Stimulated activated CD4-positive, alpha-beta T cell treated with anti-CD3 and anti-CD28 coated beads, Interleukin-12 subunit alpha, Interleukin-12 subunit beta, amount 100 ng/mL, for 48 hours (primary cell): ENCODE results near the gene EML2.
"Not testable (repeated sequence)": the region's sequence is repeated elsewhere in the genome, so short reads cannot be mapped to it uniquely, and the experiment has no call there.

Experiments used
- DNase-seq, 3 donors: peaks; one replicate each; pipeline ENCODE4 v3.0.0-alpha.2; 2020; ENCODE audit warnings: low read depth in 2 of 3, low spot score in 1 of 3

EML2 gene

GRCh38 chr19:45621389-45621788 lies 17.8 kb downstream of the EML2 start:
- DNase-seq = no peak

DNA sequence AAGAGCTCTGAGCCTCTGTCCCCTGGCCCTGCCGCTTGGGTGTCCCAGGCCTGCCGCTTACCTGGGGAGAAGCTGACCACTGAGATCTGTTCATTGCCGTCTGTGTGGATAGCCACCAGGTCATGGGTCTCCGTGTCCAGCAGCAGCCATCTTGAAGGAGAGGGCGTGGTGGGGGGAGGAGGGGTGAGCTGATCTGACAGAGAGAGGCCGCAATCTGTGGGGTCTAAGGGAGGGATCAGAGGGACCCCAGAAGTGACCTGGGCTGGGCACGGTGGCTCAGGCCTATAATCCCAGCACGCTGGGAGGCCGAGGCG lies 22.5 kb downstream of the EML2 start:
- no peak for DNase-seq

GRCh38 chr19:45615795-45616703 lies 23.1 kb downstream of the EML2 start:
- peak; percentile 86 to 91 (median 88) for DNase-seq

DNA sequence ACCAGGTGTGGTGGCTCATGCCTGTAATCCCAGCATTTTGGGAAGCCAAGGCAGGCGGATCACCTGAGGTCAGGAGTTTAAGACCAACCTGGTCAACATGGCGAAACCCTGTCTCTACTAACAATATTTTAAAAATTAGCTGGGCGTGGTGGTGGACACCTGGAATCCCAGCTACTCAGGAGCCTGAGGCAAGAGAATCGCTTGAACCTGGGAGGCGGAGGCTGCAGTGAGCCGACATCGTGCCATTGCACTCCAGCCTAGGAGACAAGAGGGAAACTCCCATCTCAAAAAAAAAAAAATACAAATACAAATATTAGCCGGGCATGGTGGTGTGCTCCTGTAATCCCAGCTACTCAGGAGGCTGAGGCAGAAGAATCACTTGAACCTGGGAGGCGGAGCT lies 24.1 kb downstream of the EML2 start:
- DNase-seq = not testable (repeated sequence)

DNA sequence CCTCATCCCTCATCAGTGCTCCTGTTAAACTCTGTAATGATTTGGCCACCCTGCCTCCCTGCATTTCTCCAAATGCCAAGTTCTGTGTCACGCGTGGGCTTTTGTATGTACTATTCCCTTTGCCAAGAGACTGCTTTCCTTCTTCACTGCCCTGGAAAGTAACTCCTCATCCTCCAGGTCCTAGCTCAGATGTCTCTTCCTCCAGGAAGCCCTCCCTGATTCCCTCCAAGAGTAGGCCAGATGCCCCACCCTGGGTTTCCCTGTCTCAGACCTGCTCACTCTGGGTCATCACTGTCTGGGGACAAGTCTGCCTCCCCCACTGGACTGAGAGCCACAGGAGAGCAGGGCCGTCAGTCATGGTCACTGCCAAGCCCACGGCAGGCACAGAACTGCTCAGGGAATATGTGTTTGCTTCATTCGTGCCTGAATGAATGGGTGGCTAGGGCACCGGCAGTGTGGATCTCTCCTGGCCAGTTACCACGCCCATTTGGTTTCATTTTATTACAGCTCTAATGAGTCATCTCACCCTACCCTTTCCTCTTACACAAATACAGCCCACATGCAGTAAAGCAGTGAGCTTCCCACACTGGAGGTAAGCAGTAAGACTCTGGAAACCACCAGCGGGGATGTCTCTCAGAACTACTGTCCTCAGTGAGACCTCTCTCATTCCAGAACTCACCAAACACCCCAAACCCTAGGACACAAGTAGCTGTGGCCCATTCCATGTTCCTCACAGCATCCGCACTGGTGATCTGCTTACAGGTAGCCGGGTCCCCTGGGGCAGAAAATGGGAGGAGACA lies 25.1 kb downstream of the EML2 start:
- DNase-seq = peak; percentile 41 to 54 (median 47)

DNA sequence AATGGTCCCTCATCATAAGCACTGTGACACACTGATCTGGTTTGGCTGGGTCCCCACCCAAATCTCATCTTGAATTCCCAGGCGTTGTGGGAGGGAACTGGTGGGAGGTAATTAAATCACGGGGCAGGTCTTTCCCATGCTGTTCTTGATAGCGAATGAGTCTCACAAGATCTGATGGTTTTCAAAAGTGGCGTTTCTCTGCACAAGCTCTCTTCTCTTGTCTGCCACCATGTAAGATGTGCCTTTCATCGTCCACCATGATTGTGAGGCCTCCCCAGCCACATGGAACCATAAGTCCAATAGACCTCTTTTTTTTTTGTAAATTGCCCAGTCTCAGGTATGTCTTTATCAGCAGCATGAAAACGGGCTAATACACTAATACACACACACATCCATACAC lies 30.2 kb downstream of the EML2 start:
- no peak for DNase-seq

DNA sequence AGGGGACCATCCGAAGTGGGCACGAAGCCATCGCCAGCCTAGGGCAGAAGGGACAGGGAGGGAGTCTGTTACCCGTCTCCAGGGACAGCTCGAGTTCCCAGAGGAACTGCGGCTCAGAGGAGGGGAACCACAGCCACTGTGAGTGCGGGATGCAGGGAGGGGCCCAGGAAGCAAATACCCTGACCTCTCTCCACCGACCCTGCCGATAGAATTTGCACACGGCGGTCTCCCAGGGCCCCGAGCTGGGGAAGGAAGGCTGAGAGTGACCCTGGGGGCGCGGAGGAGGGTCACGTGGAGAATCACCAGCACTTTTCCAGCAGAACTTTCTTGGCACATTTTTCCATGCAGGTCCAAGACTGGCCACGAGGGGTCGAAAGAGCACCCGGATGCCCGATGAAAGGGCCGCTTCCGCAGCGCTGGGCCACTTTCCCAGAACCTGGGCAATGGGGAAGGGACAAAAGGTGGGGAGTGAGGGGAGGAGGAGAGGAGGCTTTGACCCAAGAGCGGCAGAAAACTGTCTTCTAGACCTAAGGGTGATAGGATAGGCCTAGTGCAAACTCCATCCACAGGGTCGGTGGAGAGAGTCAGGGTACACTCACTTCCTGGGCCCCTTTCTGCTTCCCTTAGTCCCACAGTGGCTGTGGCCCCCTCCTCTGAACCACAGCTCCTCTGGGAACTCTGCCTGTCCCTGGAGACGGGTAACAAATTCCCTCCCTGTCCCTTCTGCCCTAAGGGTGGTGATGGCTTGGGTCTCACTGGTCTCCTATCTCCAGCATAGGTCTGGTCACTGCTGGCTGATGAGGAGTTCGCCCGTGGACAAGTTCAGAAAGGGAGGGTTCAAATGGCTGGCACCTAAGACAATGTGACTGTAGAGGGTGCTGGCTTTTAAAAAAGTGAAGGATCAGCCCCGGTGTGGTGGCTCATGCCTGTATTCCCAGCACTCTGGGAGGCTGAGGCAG lies 31.8 kb downstream of the EML2 start:
- peak in 2 of 3 donors; percentile 41 to 44 for DNase-seq

GRCh38 chr19:45601524-45602374 lies 37.4 kb downstream of the EML2 start, which contains the start of gene GPR4:
TSS of gene GPR4 (minus strand) at chr19:45602212. CDS start at chr19:45591866, 10,346 bp downstream.
- DNase-seq = no peak

GRCh38 chr19:45601115-45601514 lies 38.1 kb downstream of the EML2 start:
- no peak for DNase-seq

DNA sequence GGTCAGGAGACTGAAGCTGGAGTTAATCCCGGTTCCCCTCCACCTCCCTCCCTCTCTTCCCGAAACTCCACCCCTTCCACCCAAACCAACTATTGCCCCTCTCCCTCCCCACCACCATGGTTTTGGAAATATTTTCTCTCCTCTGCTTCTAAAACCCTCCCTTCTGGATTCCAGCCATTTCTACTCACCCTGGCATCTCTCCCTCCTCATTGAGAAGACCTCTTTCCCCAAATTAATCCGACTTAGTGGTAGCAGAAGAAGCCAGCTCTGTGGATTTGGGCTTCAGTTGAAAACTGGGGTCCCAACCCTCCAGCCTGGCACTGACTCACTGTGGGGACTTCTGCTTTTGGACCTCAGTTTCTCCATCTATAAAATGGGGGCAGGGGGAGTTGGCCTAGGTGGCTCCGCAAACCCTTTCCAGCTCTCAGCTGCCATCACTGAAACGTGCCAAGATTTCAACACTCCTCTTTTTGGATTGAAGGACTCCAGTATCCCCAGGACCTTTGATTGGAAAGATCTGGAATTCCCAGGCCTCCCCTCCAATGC lies 38.8 kb downstream of the EML2 start:
- DNase-seq = no peak

DNA sequence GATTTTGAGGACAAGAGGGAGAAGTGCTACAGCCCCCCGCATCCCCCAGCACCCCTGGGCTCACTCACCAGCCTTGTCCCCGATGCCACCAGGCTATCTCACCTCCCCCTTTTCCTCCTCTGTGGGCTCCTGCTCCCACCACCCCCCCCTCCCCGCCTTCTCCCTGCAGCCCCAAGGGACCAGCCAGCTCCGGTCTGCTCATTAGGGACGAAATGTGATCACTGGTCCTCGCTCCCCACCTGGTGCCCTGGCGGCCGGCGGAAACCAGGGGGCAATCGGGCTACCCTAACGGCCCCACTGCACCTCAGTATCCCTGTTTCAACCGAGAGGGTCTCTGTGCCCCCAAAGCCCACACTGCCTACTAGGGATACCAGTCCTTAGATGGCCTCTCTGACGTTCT lies 39.9 kb downstream of the EML2 start:
- no peak for DNase-seq

DNA sequence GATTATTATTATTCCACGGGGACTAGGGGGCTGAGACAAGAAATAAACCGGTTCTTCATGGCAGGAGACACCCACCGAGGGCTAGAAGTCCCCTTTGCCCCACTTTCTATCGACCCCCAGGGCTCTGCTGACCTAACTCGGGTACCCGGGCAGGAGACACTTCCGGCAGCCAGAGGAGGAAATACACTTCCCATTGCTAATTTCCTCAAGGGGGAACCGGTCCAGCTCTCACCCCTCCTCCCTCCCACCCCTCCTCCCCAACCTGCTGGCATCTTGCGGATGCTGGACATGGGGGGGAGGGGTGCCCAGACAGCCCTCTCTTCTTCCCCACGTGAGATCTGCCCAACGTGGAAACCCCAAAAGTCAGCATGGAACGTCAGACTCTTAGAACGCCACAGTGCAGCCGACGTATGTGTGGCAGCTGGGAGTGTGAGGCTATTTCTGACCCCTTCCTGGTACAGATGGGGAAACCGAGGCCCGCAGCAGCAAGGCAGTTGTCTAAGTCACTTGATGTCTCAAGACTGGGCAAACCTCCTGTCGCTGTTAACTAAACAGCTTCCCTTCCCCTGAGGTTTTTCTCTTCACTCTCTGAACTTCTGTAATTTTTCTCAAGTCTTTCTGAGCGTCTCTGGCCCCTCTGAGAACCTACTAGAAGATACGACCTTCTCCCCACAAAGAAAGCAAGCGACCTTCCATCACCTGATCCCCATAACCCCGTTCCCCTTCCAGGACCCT lies 40.8 kb downstream of the EML2 start:
- no peak for DNase-seq

GRCh38 chr19:45597425-45598111 lies 41.6 kb downstream of the EML2 start:
- DNase-seq = no peak

DNA sequence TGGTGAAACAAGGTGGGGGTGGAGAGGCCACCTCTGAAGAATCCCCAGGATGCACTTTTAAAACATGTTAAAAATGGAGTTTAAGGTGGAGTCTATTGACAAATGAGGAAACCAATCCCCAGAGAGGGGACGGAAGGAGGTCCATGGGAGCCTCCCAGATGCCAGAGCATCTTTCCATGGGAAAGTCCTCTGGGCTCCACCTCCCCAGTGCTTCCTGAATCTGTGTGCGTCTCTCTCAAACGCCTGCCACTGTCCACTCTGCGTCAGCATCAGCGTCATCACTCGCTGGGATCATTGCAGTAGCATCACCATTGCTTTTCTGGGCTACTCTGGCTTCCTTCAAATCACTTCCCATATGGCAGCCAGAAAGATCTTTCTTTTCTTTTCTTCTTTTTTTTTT lies 43.4 kb downstream of the EML2 start:
- DNase-seq = no peak

- no peak for DNase-seq
Measured at GRCh38 chr19:45593520-45593919, 45.7 kb downstream of the EML2 start.

DNA sequence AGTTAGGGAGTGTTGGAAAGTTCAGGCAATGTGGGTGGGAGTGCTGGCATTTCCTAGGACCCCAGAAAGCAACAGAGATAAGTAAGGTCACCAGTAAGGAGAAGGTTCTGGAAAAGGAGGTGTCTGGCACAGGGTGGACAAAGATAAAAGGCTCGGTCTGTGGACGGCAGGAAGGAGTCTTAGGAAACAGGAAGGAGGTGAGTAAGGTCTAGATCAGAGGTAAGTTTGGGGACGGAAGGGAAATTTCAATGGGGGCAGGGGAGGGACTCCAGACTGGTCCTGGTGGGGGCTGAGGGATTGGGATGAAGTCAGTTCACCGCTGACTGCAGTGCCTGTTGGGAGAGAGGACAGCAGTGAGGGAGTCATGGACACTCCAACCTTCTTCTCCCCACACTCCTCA lies 46.8 kb downstream of the EML2 start:
- no peak for DNase-seq

- DNase-seq = no peak
Measured at GRCh38 chr19:45591638-45592005, 47.6 kb downstream of the EML2 start.

DNA sequence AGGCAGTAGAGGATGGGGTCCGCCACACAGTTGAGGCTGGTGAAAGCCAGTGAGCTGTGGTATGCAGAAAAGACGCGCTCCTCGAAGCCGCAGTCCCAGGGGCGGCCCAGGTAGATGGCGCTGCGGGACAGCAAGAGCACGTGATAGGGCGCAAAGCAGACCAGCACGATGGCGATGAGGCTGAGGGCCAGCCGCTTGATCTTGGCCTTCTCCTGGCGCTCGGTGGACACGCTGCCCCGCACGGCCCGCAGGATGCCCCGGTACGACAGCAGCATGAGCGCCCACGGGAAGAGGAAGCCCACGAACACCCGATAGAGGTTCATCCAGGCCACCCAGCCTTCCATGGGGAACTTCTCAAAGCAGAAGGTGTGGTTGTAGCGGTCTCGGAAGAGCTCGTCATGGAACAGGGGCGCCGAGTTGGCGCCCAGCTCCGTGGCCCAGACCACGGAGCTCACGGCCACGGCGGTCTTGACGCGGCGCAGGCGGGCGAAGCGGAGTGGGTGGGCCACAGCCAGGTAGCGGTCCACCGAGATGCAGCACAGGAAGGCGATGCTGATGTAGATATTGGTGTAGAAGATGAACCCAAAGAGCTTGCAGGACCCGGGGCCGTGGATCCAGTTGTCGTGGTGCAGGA lies 48.1 kb downstream of the EML2 start:
- DNase-seq = peak in 1 of 3 donors; percentile 41
